SK-N-MC (cell line): ENCODE data around the gene ABCA3.

Experiments used
- DNase-seq: peaks from one replicate; pipeline ENCODE4 v3.0.0-alpha.2; 2011; ENCODE audit warnings: low read depth, low spot score
- H3K27ac ChIP-seq: fragments of 200-600 bp; sonication (generic); 2 replicates; pipeline ENCODE4 v1.5.1; 2016; ENCODE audit warnings: mixed run types
- H3K36me3 ChIP-seq: fragments of 200-600 bp; sonication (generic); 2 replicates; pipeline ENCODE4 v1.6.1; 2017; ENCODE audit warnings: antibody characterized with exemption, low read length, mixed read lengths; ENCODE audit not compliant: insufficient read depth
- H3K4me3 ChIP-seq: fragments of 200-600 bp; sonication (generic); 2 replicates; pipeline ENCODE4 v1.5.1; 2016
- H3K9ac ChIP-seq: fragments of 200-600 bp; sonication (generic); 2 replicates; pipeline ENCODE4 v1.8.0; 2017; ENCODE audit warnings: mixed run types, mixed read lengths; ENCODE audit not compliant: insufficient read length
- H3K9me3 ChIP-seq: fragments of 200-600 bp; sonication (generic); 2 replicates; pipeline ENCODE4 v1.6.1; 2017; ENCODE audit warnings: low read depth, mild to moderate bottlenecking, antibody characterized with exemption, low read length, moderate library complexity, mixed read lengths
- EZH2 ChIP-seq: fragments of 200-600 bp; sonication (generic); IDR thresholded peaks from one replicate; pipeline ENCODE4 v1.6.1; 2017; ENCODE audit warnings: antibody characterized with exemption
- FOXP2 ChIP-seq: optimal IDR thresholded peaks from 2 replicates; pipeline ENCODE3; 2011; ENCODE audit warnings: mild to moderate bottlenecking, moderate library complexity; ENCODE audit not compliant: insufficient read depth; ENCODE audit errors: extremely low read length, control extremely low read depth
- POLR2AphosphoS5 ChIP-seq: IDR thresholded peaks from 2 replicates; pipeline ENCODE4 v1.6.1; 2012; ENCODE audit warnings: mild to moderate bottlenecking, low read depth, low read length, borderline replicate concordance

The ABCA3 gene

DNA sequence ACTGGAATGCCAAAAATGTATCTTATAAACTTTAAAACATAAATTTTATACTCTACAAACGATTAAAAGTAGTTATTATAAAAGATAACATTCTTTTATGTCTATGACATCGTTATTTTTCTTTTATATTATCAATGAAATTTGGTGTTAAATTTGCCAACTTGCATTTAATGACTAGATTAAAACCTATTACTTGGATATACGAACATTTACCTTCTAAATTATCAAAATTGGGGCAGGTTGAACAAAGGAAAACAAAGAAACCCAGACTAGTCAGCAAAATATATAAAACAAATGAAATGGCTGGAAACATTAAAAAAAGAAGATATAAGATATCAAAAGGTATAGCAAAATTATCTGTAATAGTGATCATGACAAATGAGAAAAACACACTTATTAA lies 34.1 kb upstream of the ABCA3 start:
- no peak for TF ChIP-seq EZH2
- no peak for TF ChIP-seq POLR2AphosphoS5
- no peak for TF ChIP-seq FOXP2

DNA sequence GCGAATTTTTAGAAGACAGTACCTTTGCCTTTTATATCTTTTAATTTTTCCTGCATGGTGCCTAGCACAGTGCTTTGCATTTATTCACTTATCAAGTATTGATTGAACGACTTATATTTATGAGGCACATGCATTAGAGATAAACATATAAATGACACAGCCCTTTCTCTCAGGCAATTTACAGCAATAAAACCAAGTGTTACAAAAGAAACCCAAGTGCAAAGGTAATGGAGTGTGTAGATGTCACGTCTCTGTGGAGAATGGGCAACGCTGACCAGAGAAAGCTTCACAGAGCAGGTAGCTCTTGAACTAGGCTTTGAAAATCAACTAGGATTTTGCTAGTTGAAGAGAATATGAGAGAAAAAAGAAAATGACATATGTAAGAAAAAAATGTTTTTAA lies 32.6 kb upstream of the ABCA3 start:
- H3K4me3 ChIP-seq, result no peak overlapping the region
- no peak for TF ChIP-seq EZH2
- no peak for TF ChIP-seq POLR2AphosphoS5
- no peak for TF ChIP-seq FOXP2
- no peaks in the 10 kb centered on the region for H3K9me3 ChIP-seq
- DNase-seq, result no peak
- H3K27ac ChIP-seq, result no peak overlapping the region
- no peaks in the 10 kb centered on the region for H3K36me3 ChIP-seq
- H3K9ac ChIP-seq, result no peak overlapping the region

More for the DNA sequence above, 34.1 kb upstream of the ABCA3 start:
- Histone ChIP-seq H3K27ac (no peak overlapping the region), H3K36me3 (no peaks in the 10 kb centered on the region), H3K9me3 (no peaks in the 10 kb centered on the region), H3K4me3 (no peak overlapping the region), H3K9ac (no peak overlapping the region)
- no peak for DNase-seq

DNA sequence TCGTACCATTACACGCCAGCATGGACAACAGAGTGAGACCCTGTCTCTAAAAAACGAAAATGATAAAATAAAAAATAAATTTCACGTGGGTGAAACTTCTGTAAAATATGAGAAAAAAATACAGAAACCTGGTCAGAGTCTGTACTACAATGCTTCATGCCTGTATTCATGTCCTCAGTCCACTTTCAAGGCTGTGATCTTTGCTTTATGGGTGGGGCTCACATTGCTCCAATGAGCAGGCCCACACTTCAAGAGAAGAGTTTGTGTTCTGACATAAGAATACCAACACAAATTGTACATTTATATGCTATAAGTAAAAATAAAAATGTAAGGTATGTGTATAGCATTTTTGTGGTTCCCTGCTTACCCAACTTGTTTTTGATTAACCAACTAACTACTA lies 32.2 kb upstream of the ABCA3 start:
- Histone ChIP-seq H3K27ac (no peak overlapping the region), H3K36me3 (no peaks in the 10 kb centered on the region), H3K4me3 (no peak overlapping the region), H3K9ac (no peak overlapping the region), H3K9me3 (no peaks in the 10 kb centered on the region)
- TF ChIP-seq FOXP2, result no peak
- no peak for TF ChIP-seq POLR2AphosphoS5
- TF ChIP-seq EZH2, result no peak
- no peak for DNase-seq

DNA sequence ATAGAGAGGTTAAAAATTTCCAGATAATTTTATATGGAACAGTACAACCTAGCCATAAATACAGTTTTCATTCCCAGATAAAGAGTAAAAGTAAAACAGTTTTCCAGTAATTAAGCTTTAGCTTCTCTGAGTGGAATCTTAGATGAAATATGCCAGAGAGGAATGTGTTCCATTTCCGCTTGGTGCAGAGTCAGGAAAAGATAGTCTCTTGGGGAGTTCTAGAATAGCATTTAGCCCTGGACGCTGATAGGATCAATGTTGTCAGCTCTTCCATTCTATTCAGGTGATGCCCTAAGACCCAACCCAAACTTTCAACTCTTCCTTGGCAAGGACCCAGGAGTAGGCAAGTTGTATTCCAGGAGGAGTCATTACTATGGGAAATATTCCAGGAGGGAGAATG lies 30.9 kb upstream of the ABCA3 start:
- Histone ChIP-seq H3K4me3 (no peak overlapping the region), H3K27ac (no peak overlapping the region), H3K9me3 (no peaks in the 10 kb centered on the region), H3K36me3 (no peaks in the 10 kb centered on the region), H3K9ac (no peak overlapping the region)
- TF ChIP-seq FOXP2 (no peak), EZH2 (no peak), POLR2AphosphoS5 (no peak)
- peak; percentile 26 for DNase-seq

DNA sequence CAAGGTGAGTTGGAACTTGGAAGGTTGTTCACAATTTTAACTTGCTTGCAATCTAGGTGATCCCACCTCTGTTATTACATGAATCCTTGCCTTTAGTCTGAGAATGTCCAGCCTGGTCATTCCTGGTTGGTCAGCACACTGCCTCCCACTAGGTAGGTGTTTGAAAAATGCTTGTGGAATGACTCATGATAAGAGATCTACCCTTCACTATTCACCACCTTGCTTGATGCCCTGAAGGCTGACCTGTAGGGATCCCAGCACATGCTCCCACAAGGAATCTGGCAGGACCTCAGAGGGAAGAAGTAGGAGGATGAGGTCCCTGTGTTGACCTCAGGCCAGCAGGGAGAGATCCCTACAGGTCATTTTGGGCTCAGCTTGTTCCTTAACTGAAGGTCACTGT lies 30.2 kb upstream of the ABCA3 start:
- no peak for DNase-seq
- TF ChIP-seq POLR2AphosphoS5, result no peak
- no peak for TF ChIP-seq FOXP2
- TF ChIP-seq EZH2, result no peak
- no peak overlapping the region for H3K4me3 ChIP-seq
- H3K36me3 ChIP-seq, result no peaks in the 10 kb centered on the region
- no peak overlapping the region for H3K27ac ChIP-seq
- H3K9me3 ChIP-seq, result no peaks in the 10 kb centered on the region
- no peak overlapping the region for H3K9ac ChIP-seq

DNA sequence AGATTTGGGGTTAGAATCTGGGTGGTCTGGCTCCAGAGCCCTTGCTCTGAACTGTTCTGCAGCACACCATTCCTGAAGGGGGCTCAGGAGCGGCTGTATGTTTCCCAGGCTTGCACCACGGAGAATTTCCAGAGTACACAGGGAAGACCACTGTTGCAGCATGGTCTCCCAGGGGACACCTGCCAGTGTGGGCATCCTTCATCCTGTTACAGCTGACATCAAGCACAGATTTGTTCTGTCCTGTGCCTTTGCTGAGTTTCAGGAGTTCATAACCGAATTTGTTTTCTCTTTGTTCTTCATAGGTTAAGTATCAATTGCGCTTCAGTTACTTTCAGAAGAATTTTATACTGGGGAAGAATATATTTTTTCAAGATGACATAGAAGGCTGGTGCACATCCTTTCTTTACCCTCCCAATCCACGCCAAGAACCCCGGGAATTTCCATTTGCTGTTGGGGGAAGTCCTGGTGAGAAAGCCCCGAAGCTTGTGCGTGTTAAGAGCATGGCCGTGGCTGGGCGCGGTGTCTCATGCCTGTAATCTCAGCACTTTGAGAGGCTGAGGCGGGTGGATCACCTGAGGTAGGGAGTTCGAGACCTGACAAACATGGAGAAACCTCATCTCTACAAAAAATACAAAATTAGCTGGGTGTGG lies 26.3 kb upstream of the ABCA3 start:
- H3K27ac ChIP-seq, result no peak overlapping the region
- DNase-seq, result no peak
- H3K9ac ChIP-seq, result no peak overlapping the region
- no peaks in the 10 kb centered on the region for H3K36me3 ChIP-seq
- no peak overlapping the region for H3K4me3 ChIP-seq
- no peak for TF ChIP-seq FOXP2
- no peak for TF ChIP-seq EZH2
- TF ChIP-seq POLR2AphosphoS5, result no peak
- H3K9me3 ChIP-seq, result no peaks in the 10 kb centered on the region

DNA sequence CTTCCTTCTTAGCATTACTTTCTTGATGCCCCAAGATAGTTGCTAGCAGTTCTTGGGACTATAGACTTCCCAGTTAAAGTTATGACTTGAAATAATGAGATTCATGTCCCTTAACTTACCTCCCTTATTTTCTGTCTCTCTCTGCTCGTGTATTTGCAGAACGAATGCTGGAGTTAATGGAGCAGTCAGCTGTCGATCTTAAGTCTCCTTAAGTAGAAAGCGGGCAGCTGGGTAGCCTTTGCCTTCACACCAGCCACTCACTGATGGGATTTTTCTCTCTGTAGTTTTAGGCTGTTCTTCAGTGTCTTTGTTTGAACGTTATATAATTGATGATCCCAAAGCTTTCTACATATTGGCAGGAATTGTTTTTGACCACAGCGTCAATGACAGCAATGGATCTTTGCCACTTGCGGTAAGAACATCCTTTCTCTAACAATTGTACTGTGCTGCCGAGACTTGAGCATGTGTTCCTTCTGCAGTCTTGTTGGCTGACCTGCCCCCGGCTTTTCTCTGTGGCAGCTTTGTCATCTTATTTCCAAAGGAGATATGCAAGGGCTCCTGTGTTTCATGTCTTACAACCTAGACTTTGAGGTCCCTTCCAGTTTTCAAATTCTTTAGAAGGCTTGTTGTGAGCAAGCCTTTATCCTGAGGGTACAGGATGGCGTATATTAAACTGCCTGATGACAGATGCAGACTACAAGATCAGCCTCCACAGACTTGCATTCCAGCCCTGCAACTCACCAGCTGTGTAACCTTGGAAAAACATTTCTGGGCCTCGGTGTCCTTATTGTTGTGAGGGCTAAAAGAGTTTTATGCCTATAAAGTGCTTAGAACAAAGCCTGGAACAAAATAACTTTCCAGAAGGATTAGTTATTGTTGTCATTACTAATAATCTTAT lies 25.1 kb upstream of the ABCA3 start:
- DNase-seq, result no peak
- H3K4me3 ChIP-seq, result no peak overlapping the region
- H3K27ac ChIP-seq, result no peak overlapping the region
- H3K36me3 ChIP-seq, result no peaks in the 10 kb centered on the region
- no peak for TF ChIP-seq EZH2
- TF ChIP-seq POLR2AphosphoS5, result no peak
- no peak for TF ChIP-seq FOXP2
- no peaks in the 10 kb centered on the region for H3K9me3 ChIP-seq
- no peak overlapping the region for H3K9ac ChIP-seq

DNA sequence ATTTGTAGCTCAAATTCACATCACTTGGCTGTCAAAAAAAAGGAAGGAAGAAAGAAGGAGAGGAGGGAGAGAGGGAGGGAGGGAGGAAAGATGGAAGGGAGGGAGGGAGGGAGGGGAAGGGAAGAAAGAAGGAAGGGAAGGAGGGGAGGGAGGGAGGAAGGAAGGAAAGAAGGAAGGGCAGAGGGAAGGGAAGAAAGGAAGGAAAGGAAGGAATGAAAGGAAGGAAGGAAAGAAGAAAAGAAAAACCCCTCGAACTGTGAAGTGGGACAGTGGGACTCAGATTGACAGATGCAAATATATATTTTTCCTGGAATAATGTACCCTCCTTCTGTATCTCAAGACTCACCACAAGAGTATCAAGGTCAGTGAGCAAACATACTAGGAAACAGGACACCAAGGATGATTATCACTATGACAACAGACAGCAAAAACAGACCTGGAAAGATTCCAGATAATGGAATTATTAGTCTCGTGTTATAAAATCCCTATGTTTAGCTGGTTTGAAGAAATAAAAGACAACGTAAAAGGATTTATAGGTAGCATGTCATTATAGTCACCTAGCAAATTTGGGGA lies 24.2 kb upstream of the ABCA3 start:
- Histone ChIP-seq H3K9me3 (no peaks in the 10 kb centered on the region), H3K36me3 (no peaks in the 10 kb centered on the region), H3K9ac (no peak overlapping the region), H3K27ac (no peak overlapping the region), H3K4me3 (no peak overlapping the region)
- no peak for DNase-seq
- TF ChIP-seq EZH2 (no peak), POLR2AphosphoS5 (no peak), FOXP2 (no peak)
